ENCODE results near the gene NF2. TPM values are rescaled to one million over a fixed set of nuclear protein-coding genes. Genes with fewer than 3 reads are reported as not detected.

The NF2 gene
- total and polyA plus RNA-seq, 11 donors = 15.0 to 137 (median 52.1) TPM

GRCh38 chr22:29729161-29729560 lies 125.7 kb downstream of the NF2 start:
- Histone ChIP-seq H3K9me3 (no peaks in the 10 kb centered on the region), H3K4me3 (no peak overlapping the region), H3K27ac (no peak overlapping the region), H3K27me3 (peaks cover 0 to 6% (median 0%) of the 10 kb centered on the region in 9 donors), H3K4me1 (peaks cover 0 to 7% (median 0%) of the 10 kb centered on the region in 12 donors), H3K36me3 (peaks cover 0 to 32% (median 8%) of the 10 kb centered on the region in 9 donors)
- DNase-seq (no peak), ATAC-seq (no peak)
- intact Hi-C loops (cut with DNase I) = no loop called here
- WGBS, 4 donors = 90 to 93% (median 91%) methylated on average over 2 to 20 of the region's 20 CpGs
- TF ChIP-seq POLR2A (IDR thresholded peaks at IDR 0.05) = no peak
- TF ChIP-seq CTCF (IDR thresholded peaks at IDR 0.05) = no peak

- 82 to 89% (median 84%) methylated on average over 18 of the region's 18 CpGs for WGBS, 4 donors
- H3K27me3 ChIP-seq = no peaks in the 10 kb centered on the region
- H3K27ac ChIP-seq = no peak overlapping the region
- peaks cover 0 to 7% (median 0%) of the 10 kb centered on the region in 12 donors for H3K4me1 ChIP-seq
- TF ChIP-seq CTCF (IDR thresholded peaks at IDR 0.05) (no peak), POLR2A (IDR thresholded peaks at IDR 0.05) (no peak)
- intact Hi-C loops (cut with DNase I) = no loop called here
- no peak for ATAC-seq
- H3K36me3 ChIP-seq = peaks cover 0 to 48% (median 8%) of the 10 kb centered on the region in 9 donors
- no peak overlapping the region for H3K4me3 ChIP-seq
- H3K9me3 ChIP-seq = no peaks in the 10 kb centered on the region
- no peak for DNase-seq
Measured at GRCh38 chr22:29731058-29731850, 127.8 kb downstream of the NF2 start.

- DNase-seq (no peak), ATAC-seq (no peak)
- Histone ChIP-seq H3K9me3 (no peaks in the 10 kb centered on the region), H3K36me3 (peaks cover 0 to 49% (median 8%) of the 10 kb centered on the region in 9 donors), H3K27ac (no peak overlapping the region), H3K4me1 (peaks cover 0 to 7% (median 0%) of the 10 kb centered on the region in 12 donors), H3K4me3 (no peak overlapping the region), H3K27me3 (no peaks in the 10 kb centered on the region)
- 87 to 93% (median 91%) methylated on average over 5 to 6 of the region's 6 CpGs for WGBS, 4 donors
- intact Hi-C loops (cut with DNase I) = no loop called here
- no peak for TF ChIP-seq POLR2A (IDR thresholded peaks at IDR 0.05)
- TF ChIP-seq CTCF (IDR thresholded peaks at IDR 0.05) = no peak
Measured at GRCh38 chr22:29732883-29733282, 129.4 kb downstream of the NF2 start.

- TF ChIP-seq CTCF (IDR thresholded peaks at IDR 0.05) (no peak), POLR2A (IDR thresholded peaks at IDR 0.05) (no peak)
- intact Hi-C loops (cut with DNase I) = no loop called here
- H3K27ac ChIP-seq = no peak overlapping the region
- no peaks in the 10 kb centered on the region for H3K27me3 ChIP-seq
- peak in 2 of 5 donors; percentile 60 to 64 for DNase-seq
- ATAC-seq = peak in 3 of 4 donors; percentile 24 to 65 (median 57)
- 68 to 77% (median 76%) methylated on average over 15 to 19 of the region's 19 CpGs for WGBS, 4 donors
- H3K9me3 ChIP-seq = no peaks in the 10 kb centered on the region
- peaks cover 0 to 7% (median 0%) of the 10 kb centered on the region in 12 donors for H3K4me1 ChIP-seq
- H3K36me3 ChIP-seq = peaks cover 0 to 56% (median 8%) of the 10 kb centered on the region in 9 donors
- no peak overlapping the region for H3K4me3 ChIP-seq
Measured at GRCh38 chr22:29733362-29734201, 130.1 kb downstream of the NF2 start.
